HG03469 (cell line): Measurements from ENCODE around the gene RAI1.

Source experiments
- ATAC-seq: cut with Tn5 transposase; IDR thresholded peaks from one replicate; pipeline ENCODE4 v1.9.1; 2021; ENCODE audit warnings: mild to moderate bottlenecking, moderate library complexity, moderate number of reproducible peaks; ENCODE audit not compliant: unreplicated experiment

The RAI1 gene

GRCh38 chr17:17781591-17782496, 100.6 kb downstream of the RAI1 start:
- ATAC-seq: no peak

GRCh38 chr17:17782523-17783115, 101.4 kb downstream of the RAI1 start:
- ATAC-seq: no peak

- ATAC-seq: no peak
These were observed 102.0 kb downstream of the RAI1 start for GRCh38 chr17:17783116-17783824.

GRCh38 chr17:17783825-17784656, 102.8 kb downstream of the RAI1 start:
- no peak for ATAC-seq

- no peak for ATAC-seq
These were observed 103.5 kb downstream of the RAI1 start for GRCh38 chr17:17784657-17785267.

GRCh38 chr17:17785407-17785806, 104.1 kb downstream of the RAI1 start:
- ATAC-seq: no peak

- no peak for ATAC-seq
These were observed 105.7 kb downstream of the RAI1 start for GRCh38 chr17:17786998-17787397.

GRCh38 chr17:17787568-17787967, 106.3 kb downstream of the RAI1 start:
- ATAC-seq: no peak

GRCh38 chr17:17788967-17789366, 107.7 kb downstream of the RAI1 start:
- no peak for ATAC-seq

GRCh38 chr17:17789410-17789809, 108.2 kb downstream of the RAI1 start:
- no peak for ATAC-seq

- no peak for ATAC-seq
These were observed 108.8 kb downstream of the RAI1 start for GRCh38 chr17:17789828-17790636.

- ATAC-seq: no peak
These were observed 109.6 kb downstream of the RAI1 start for GRCh38 chr17:17790637-17791464.

GRCh38 chr17:17792037-17792550, 110.8 kb downstream of the RAI1 start:
- ATAC-seq: no peak

GRCh38 chr17:17792551-17793377, 111.5 kb downstream of the RAI1 start:
- ATAC-seq: no peak

- no peak for ATAC-seq
These were observed 112.3 kb downstream of the RAI1 start for GRCh38 chr17:17793378-17794214.

- no peak for ATAC-seq
These were observed 113.1 kb downstream of the RAI1 start for GRCh38 chr17:17794382-17794781.

GRCh38 chr17:17795296-17795695, 114.0 kb downstream of the RAI1 start:
- ATAC-seq: no peak
